Measurements from ENCODE around the gene KIF20A. TPM values are rescaled to one million over a fixed set of nuclear protein-coding genes. Genes with fewer than 3 reads are reported as not detected.

The KIF20A gene
- total and polyA plus RNA-seq, 2 experiments from 2014 or later = 41.0 to 60.4 TPM

GRCh38 chr5:138230981-138231589 lies 52.2 kb downstream of the KIF20A start (continued):
- TF ChIP-seq ZNF462 (CRISPR knock-in tag; IDR thresholded peaks at IDR 0.05) = no peak
- TF ChIP-seq JUNB (IDR thresholded peaks at IDR 0.05; ENCODE audit: unreplicated experiment) = no peak
- TF ChIP-seq REST (IDR thresholded peaks at IDR 0.05; ENCODE audit: unreplicated experiment) = no peak
- no peak for TF ChIP-seq EZH2phosphoT487 (IDR thresholded peaks at IDR 0.05; ENCODE audit: unreplicated experiment)
- TF ChIP-seq EZH2 (IDR thresholded peaks at IDR 0.05; ENCODE audit: low read depth, unreplicated experiment) = no peak

DNA sequence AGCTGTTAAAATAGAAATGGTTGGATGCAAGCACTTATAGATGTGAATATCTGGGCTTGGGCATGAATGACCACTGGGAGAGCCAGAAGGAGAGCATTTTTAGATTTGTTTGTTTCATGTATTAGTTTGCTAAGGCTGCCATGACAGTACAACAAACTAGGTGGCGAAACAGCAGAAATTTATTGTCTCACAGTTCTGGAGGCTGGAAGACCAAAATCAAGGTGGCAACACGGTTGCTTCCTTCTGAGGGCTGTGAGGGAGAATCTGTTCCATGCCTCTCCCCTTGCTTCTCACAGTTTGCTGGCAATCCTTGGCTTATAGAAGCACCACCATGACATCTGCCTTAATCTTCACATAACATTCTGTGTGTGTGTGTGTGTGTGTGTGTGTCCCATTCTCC lies 54.4 kb downstream of the KIF20A start:
- Histone ChIP-seq H3K27me3 (ENCODE audit: insufficient read depth) (no peaks in the 10 kb centered on the region), H3K27ac (ENCODE audit: low read depth) (no peak overlapping the region), H3K9me2 (ENCODE audit: insufficient read depth) (no peaks in the 10 kb centered on the region), H3K79me2 (replicated peaks; ENCODE audit: insufficient read depth) (no peaks in the 10 kb centered on the region), H3K4me1 (ENCODE audit: insufficient read depth) (no peaks in the 10 kb centered on the region), H2AFZ (no peak overlapping the region; the same call in 1 of the 2 replicates), H3K36me3 (ENCODE audit: insufficient read depth) (no peaks in the 10 kb centered on the region), H3K4me2 (no peak overlapping the region), H4K20me1 (replicated peaks; ENCODE audit: insufficient read depth) (no peaks in the 10 kb centered on the region), H3K4me3 (no peak overlapping the region), H3F3A (replicated peaks; ENCODE audit: low read depth) (no peaks in the 10 kb centered on the region)
- ATAC-seq (no peak), DNase-seq (ENCODE audit: low spot score) (no peak)
- no peak for TF ChIP-seq CREB1 (CRISPR knock-in tag; IDR thresholded peaks at IDR 0.05; ENCODE audit: low read depth)
- Mint-ChIP-seq H3K27me3 (ENCODE audit: insufficient read depth, low read depth, poor library complexity) (no peaks in the 10 kb centered on the region), H3K36me3 (ENCODE audit: low read depth) (no peaks in the 10 kb centered on the region), H3K4me3 (no peak overlapping the region), H3K9me3 (no peaks in the 10 kb centered on the region), H3K27ac (no peak overlapping the region), H3K4me1 (no peaks in the 10 kb centered on the region)
